ENCODE measurements around the gene PDGFC. TPM values are rescaled to one million over a fixed set of nuclear protein-coding genes. Genes with fewer than 3 reads are reported as not detected.

PDGFC gene
- total RNA-seq, 1 donor = 145 TPM

GRCh38 chr4:156971165-156971675 lies 379 bp downstream of the PDGFC start:
- Histone ChIP-seq H4K20me1 (ENCODE audit: insufficient read depth, low read length) (peaks cover 3% of the 10 kb centered on the region), H2AFZ (ENCODE audit: low read length) (peak overlapping the region; percentile 43), H3K27ac (ENCODE audit: low read depth, low read length) (peak overlapping the region; percentile 84), H3K79me2 (ENCODE audit: insufficient read depth, low read length) (peaks cover 49% of the 10 kb centered on the region), H3K9me3 (ENCODE audit: low read depth, low read length) (no peaks in the 10 kb centered on the region), H3K4me2 (ENCODE audit: insufficient read depth, low read length) (peak overlapping the region; percentile 98), H3K27me3 (ENCODE audit: insufficient read depth, low read length) (no peaks in the 10 kb centered on the region), H3K4me1 (ENCODE audit: insufficient read depth, low read length) (peaks cover 66% of the 10 kb centered on the region), H3K36me3 (ENCODE audit: insufficient read depth, low read length) (no peaks in the 10 kb centered on the region), H3K4me3 (ENCODE audit: insufficient read depth, low read length) (peak overlapping the region; percentile 82)
- DNase-seq (ENCODE audit: insufficient read length, low spot score, missing footprints) = peak; percentile 80
- TF ChIP-seq, protein P1, sequence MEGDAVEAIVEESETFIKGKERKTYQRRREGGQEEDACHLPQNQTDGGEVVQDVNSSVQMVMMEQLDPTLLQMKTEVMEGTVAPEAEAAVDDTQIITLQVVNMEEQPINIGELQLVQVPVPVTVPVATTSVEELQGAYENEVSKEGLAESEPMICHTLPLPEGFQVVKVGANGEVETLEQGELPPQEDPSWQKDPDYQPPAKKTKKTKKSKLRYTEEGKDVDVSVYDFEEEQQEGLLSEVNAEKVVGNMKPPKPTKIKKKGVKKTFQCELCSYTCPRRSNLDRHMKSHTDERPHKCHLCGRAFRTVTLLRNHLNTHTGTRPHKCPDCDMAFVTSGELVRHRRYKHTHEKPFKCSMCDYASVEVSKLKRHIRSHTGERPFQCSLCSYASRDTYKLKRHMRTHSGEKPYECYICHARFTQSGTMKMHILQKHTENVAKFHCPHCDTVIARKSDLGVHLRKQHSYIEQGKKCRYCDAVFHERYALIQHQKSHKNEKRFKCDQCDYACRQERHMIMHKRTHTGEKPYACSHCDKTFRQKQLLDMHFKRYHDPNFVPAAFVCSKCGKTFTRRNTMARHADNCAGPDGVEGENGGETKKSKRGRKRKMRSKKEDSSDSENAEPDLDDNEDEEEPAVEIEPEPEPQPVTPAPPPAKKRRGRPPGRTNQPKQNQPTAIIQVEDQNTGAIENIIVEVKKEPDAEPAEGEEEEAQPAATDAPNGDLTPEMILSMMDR (IDR thresholded peaks at IDR 0.05; ENCODE audit: extremely low read depth, low read depth, low read length) = no peak

GRCh38 chr4:156970501-156971164 lies 966 bp downstream of the PDGFC start:
- peaks cover 3% of the 10 kb centered on the region for H4K20me1 ChIP-seq (ENCODE audit: insufficient read depth, low read length)
- DNase-seq (ENCODE audit: insufficient read length, low spot score, missing footprints) = peak; percentile 93
- peak overlapping the region; percentile 49 for H2AFZ ChIP-seq (ENCODE audit: low read length)
- peaks cover 54% of the 10 kb centered on the region for H3K79me2 ChIP-seq (ENCODE audit: insufficient read depth, low read length)
- H3K4me2 ChIP-seq (ENCODE audit: insufficient read depth, low read length) = peak overlapping the region; percentile 98
- H3K4me3 ChIP-seq (ENCODE audit: insufficient read depth, low read length) = peak overlapping the region; percentile 82
- no peaks in the 10 kb centered on the region for H3K9me3 ChIP-seq (ENCODE audit: low read depth, low read length)
- H3K36me3 ChIP-seq (ENCODE audit: insufficient read depth, low read length) = peaks cover 3% of the 10 kb centered on the region
- peaks cover 60% of the 10 kb centered on the region for H3K4me1 ChIP-seq (ENCODE audit: insufficient read depth, low read length)
- H3K27ac ChIP-seq (ENCODE audit: low read depth, low read length) = peak overlapping the region; percentile 84
- TF ChIP-seq, protein P1 (IDR thresholded peaks at IDR 0.05; ENCODE audit: extremely low read depth, low read depth, low read length) = peak; percentile 52
- no peaks in the 10 kb centered on the region for H3K27me3 ChIP-seq (ENCODE audit: insufficient read depth, low read length)

GRCh38 chr4:156969911-156970310 lies 1.7 kb downstream of the PDGFC start:
- H3K27ac ChIP-seq (ENCODE audit: low read depth, low read length) = peak overlapping the region; percentile 84
- H3K4me2 ChIP-seq (ENCODE audit: insufficient read depth, low read length) = peak overlapping the region; percentile 98
- H3K79me2 ChIP-seq (ENCODE audit: insufficient read depth, low read length) = peaks cover 62% of the 10 kb centered on the region
- no peaks in the 10 kb centered on the region for H3K27me3 ChIP-seq (ENCODE audit: insufficient read depth, low read length)
- no peak overlapping the region for H2AFZ ChIP-seq (ENCODE audit: low read length)
- peaks cover 3% of the 10 kb centered on the region for H4K20me1 ChIP-seq (ENCODE audit: insufficient read depth, low read length)
- H3K36me3 ChIP-seq (ENCODE audit: insufficient read depth, low read length) = peaks cover 8% of the 10 kb centered on the region
- H3K4me3 ChIP-seq (ENCODE audit: insufficient read depth, low read length) = peak overlapping the region; percentile 82
- peaks cover 55% of the 10 kb centered on the region for H3K4me1 ChIP-seq (ENCODE audit: insufficient read depth, low read length)
- TF ChIP-seq, protein P1 (IDR thresholded peaks at IDR 0.05; ENCODE audit: extremely low read depth, low read depth, low read length) = no peak
- no peaks in the 10 kb centered on the region for H3K9me3 ChIP-seq (ENCODE audit: low read depth, low read length)
- peak; percentile 51 for DNase-seq (ENCODE audit: insufficient read length, low spot score, missing footprints)

DNA sequence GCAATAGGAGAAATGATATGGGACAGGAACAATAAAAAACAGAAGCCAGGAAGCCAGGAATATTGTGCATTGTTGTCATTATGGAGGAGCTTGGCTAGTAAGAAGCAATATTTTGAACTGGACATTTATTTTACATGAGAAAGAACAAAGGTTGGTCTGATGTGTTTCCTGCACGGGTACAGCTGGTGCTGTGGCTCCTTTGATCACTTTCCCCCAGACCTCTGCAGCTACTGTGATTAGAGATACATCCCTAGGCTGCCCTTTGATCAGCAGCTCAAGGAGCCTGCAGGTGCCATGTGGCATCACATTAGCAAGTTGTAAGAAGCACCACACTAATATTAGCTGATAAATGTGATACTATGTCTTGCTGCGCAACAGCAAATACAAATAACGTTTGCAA lies 2.5 kb downstream of the PDGFC start:
- Histone ChIP-seq H3K27me3 (ENCODE audit: insufficient read depth, low read length) (no peaks in the 10 kb centered on the region), H3K9me3 (ENCODE audit: low read depth, low read length) (no peaks in the 10 kb centered on the region), H3K4me1 (ENCODE audit: insufficient read depth, low read length) (peaks cover 48% of the 10 kb centered on the region), H3K36me3 (ENCODE audit: insufficient read depth, low read length) (peaks cover 8% of the 10 kb centered on the region), H3K27ac (ENCODE audit: low read depth, low read length) (peak overlapping the region; percentile 84), H3K79me2 (ENCODE audit: insufficient read depth, low read length) (peaks cover 69% of the 10 kb centered on the region), H3K4me3 (ENCODE audit: insufficient read depth, low read length) (peak overlapping the region; percentile 82), H3K4me2 (ENCODE audit: insufficient read depth, low read length) (peak overlapping the region; percentile 98), H2AFZ (ENCODE audit: low read length) (no peak overlapping the region), H4K20me1 (ENCODE audit: insufficient read depth, low read length) (peaks cover 3% of the 10 kb centered on the region)
- TF ChIP-seq, protein P1 (IDR thresholded peaks at IDR 0.05; ENCODE audit: extremely low read depth, low read depth, low read length) = no peak
- peak; percentile 18 for DNase-seq (ENCODE audit: insufficient read length, low spot score, missing footprints)
